HL-60 (cell line): ENCODE measurements around the gene ACADS.
A peak's percentile ranks its signal among the peaks of the same experiment; 100 is the strongest.

Experiments
- GABPA ChIP-seq: IDR thresholded peaks from 2 replicates; pipeline ENCODE4 v1.6.1; 2012; ENCODE audit warnings: low read depth
- POLR2AphosphoS5 ChIP-seq: IDR thresholded peaks from 2 replicates; pipeline ENCODE4 v1.6.1; 2012; ENCODE audit warnings: low read depth
- TF ChIP-seq, protein P1 (sequence below): IDR thresholded peaks from one replicate; pipeline ENCODE4 v1.5.1; 2011; ENCODE audit warnings: low read length, control low read depth, inconsistent platforms; ENCODE audit not compliant: insufficient read depth
- TF ChIP-seq, protein P2 (sequence below): IDR thresholded peaks from 2 replicates; pipeline ENCODE4 v1.6.1; 2012; ENCODE audit warnings: low read depth; ENCODE audit not compliant: insufficient replicate concordance

DNA sequence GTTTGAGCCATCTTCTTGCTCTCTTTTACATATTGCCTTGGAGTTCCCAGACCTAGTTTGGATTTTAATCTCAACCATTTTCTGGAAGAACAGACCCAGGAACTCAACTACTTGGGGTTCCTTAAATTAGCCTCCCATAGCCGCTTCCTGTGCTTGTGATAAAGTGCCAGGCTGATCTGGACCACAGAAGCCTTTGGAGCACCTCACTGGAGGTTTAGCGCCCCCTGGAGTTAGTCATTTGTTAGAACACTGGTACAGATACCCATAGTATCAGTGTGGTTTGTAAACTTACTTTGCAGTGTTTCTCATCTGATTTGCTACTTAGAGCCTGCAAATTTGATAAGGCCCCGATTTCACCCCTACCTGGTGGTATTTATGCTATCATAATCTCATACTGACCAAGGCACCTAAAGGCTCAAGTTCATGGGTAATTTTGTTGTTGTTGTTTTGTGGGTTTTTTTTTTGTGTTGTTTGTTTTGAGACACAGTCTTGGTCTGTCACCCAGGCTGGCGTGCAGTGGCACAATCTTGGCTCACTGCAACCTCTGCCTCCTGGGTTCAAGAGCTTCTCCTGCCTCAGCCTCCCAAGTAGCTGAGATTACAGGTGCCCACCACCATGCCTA, 11.7 kb upstream of the ACADS start:
- TF ChIP-seq, protein P1, sequence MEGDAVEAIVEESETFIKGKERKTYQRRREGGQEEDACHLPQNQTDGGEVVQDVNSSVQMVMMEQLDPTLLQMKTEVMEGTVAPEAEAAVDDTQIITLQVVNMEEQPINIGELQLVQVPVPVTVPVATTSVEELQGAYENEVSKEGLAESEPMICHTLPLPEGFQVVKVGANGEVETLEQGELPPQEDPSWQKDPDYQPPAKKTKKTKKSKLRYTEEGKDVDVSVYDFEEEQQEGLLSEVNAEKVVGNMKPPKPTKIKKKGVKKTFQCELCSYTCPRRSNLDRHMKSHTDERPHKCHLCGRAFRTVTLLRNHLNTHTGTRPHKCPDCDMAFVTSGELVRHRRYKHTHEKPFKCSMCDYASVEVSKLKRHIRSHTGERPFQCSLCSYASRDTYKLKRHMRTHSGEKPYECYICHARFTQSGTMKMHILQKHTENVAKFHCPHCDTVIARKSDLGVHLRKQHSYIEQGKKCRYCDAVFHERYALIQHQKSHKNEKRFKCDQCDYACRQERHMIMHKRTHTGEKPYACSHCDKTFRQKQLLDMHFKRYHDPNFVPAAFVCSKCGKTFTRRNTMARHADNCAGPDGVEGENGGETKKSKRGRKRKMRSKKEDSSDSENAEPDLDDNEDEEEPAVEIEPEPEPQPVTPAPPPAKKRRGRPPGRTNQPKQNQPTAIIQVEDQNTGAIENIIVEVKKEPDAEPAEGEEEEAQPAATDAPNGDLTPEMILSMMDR, result peak; percentile 87
- TF ChIP-seq POLR2AphosphoS5 (no peak), GABPA (peak; percentile 76)
- TF ChIP-seq, protein P2, sequence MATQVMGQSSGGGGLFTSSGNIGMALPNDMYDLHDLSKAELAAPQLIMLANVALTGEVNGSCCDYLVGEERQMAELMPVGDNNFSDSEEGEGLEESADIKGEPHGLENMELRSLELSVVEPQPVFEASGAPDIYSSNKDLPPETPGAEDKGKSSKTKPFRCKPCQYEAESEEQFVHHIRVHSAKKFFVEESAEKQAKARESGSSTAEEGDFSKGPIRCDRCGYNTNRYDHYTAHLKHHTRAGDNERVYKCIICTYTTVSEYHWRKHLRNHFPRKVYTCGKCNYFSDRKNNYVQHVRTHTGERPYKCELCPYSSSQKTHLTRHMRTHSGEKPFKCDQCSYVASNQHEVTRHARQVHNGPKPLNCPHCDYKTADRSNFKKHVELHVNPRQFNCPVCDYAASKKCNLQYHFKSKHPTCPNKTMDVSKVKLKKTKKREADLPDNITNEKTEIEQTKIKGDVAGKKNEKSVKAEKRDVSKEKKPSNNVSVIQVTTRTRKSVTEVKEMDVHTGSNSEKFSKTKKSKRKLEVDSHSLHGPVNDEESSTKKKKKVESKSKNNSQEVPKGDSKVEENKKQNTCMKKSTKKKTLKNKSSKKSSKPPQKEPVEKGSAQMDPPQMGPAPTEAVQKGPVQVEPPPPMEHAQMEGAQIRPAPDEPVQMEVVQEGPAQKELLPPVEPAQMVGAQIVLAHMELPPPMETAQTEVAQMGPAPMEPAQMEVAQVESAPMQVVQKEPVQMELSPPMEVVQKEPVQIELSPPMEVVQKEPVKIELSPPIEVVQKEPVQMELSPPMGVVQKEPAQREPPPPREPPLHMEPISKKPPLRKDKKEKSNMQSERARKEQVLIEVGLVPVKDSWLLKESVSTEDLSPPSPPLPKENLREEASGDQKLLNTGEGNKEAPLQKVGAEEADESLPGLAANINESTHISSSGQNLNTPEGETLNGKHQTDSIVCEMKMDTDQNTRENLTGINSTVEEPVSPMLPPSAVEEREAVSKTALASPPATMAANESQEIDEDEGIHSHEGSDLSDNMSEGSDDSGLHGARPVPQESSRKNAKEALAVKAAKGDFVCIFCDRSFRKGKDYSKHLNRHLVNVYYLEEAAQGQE, result no peak
